Neural cell (in vitro differentiated cells): ENCODE results near the gene PLXDC2. TPM values are rescaled to one million over a fixed set of nuclear protein-coding genes. Genes with fewer than 3 reads are reported as not detected.

ENCODE experiments used
- H2AFZ ChIP-seq: fragments of 200-600, 300-800 bp; sonication (generic), shearing (Covaris generic); 2 replicates; pipeline ENCODE4 v1.6.0; 2014; ENCODE audit warnings: low read depth, mild to moderate bottlenecking, antibody characterized with exemption, low read length, moderate library complexity
- H3F3A ChIP-seq: fragments of 200-600 bp; shearing (Covaris generic); 2 replicates; pipeline ENCODE4 v1.6.1; 2016; ENCODE audit warnings: mild to moderate bottlenecking, moderate library complexity, mixed read lengths, antibody characterized with exemption, low read length; ENCODE audit not compliant: insufficient read depth, poor library complexity, severe bottlenecking
- H3K27ac ChIP-seq: fragments of 200-600, 300-800 bp; sonication (generic), shearing (Covaris generic); 2 replicates; pipeline ENCODE4 v1.5.1; 2014; ENCODE audit warnings: mild to moderate bottlenecking, low read length, moderate library complexity
- H3K27me3 ChIP-seq: fragments of 300-800, 200-600 bp; sonication (generic), shearing (Covaris generic); 2 replicates; pipeline ENCODE4 v1.6.0; 2014; ENCODE audit warnings: mild to moderate bottlenecking, low read depth, low read length, moderate library complexity; ENCODE audit not compliant: insufficient read depth
- H3K36me3 ChIP-seq: fragments of 300-800, 200-600 bp; sonication (generic), shearing (Covaris generic); 2 replicates; pipeline ENCODE4 v1.5.1; 2014; ENCODE audit warnings: mild to moderate bottlenecking, antibody characterized with exemption, low read length, moderate library complexity; ENCODE audit not compliant: insufficient read depth
- H3K4me2 ChIP-seq: fragments of 300-800, 200-600 bp; sonication (generic), shearing (Covaris generic); 2 replicates; pipeline ENCODE4 v1.6.0; 2014; ENCODE audit warnings: mild to moderate bottlenecking, low read length
- H3K4me3 ChIP-seq: fragments of 300-800, 200-600 bp; sonication (generic), shearing (Covaris generic); 2 replicates; pipeline ENCODE4 v1.5.1; 2014; ENCODE audit warnings: mild to moderate bottlenecking, low read length, moderate library complexity
- H3K79me2 ChIP-seq: fragments of 200-600 bp; shearing (Covaris generic); replicated peaks from 2 replicates; pipeline ENCODE4 v1.6.0; 2014; ENCODE audit warnings: mild to moderate bottlenecking, low read length, moderate library complexity; ENCODE audit not compliant: insufficient read depth
- H3K9ac ChIP-seq: fragments of 300-800, 200-600 bp; sonication (generic), shearing (Covaris generic); 2 replicates; pipeline ENCODE4 v1.6.1; 2016; ENCODE audit warnings: mild to moderate bottlenecking, low read length, mixed read lengths
- H3K9me2 ChIP-seq: fragments of 200-600 bp; shearing (Covaris generic); 2 replicates; pipeline ENCODE4 v1.6.1; 2016; ENCODE audit warnings: mild to moderate bottlenecking, low read length, mixed read lengths; ENCODE audit not compliant: insufficient read depth
- H3K9me3 ChIP-seq: fragments of 200-600, 300-800 bp; sonication (generic), shearing (Covaris generic); 2 replicates; pipeline ENCODE4 v1.6.1; 2016; ENCODE audit warnings: mild to moderate bottlenecking, mixed run types, low read length, moderate library complexity, mixed read lengths
- H4K20me1 ChIP-seq: fragments of 200-600 bp; shearing (Covaris generic); 2 replicates; pipeline ENCODE4 v1.6.1; 2016; ENCODE audit warnings: mild to moderate bottlenecking, mixed run types; ENCODE audit not compliant: insufficient read depth
- EP300 ChIP-seq: fragments of 450-650 bp; conservative IDR thresholded peaks from 2 replicates; pipeline ENCODE4 v1.6.1; 2014; ENCODE audit warnings: antibody characterized with exemption, mild to moderate bottlenecking, moderate library complexity; ENCODE audit not compliant: poor library complexity, severe bottlenecking
- EZH2 ChIP-seq: fragments of 200-600, 300-800 bp; shearing (Covaris generic), sonication (generic); IDR thresholded peaks from 2 replicates; pipeline ENCODE4 v1.6.1; 2014; ENCODE audit warnings: antibody characterized with exemption, low read length, borderline replicate concordance, mild to moderate bottlenecking; ENCODE audit not compliant: insufficient read depth, poor library complexity, severe bottlenecking
- MXI1 ChIP-seq: fragments of 450-650 bp; conservative IDR thresholded peaks from 2 replicates; pipeline ENCODE4 v1.6.1; 2014; ENCODE audit warnings: antibody characterized with exemption, mild to moderate bottlenecking; ENCODE audit not compliant: poor library complexity, severe bottlenecking
- POLR2AphosphoS5 ChIP-seq: IDR thresholded peaks from 2 replicates; pipeline ENCODE4 v1.6.1; 2012
- RAD21 ChIP-seq: fragments of 450-650 bp; conservative IDR thresholded peaks from 2 replicates; pipeline ENCODE4 v1.6.1; 2014; ENCODE audit warnings: antibody characterized with exemption, mild to moderate bottlenecking, moderate library complexity
- SMC3 ChIP-seq: fragments of 450-650 bp; conservative IDR thresholded peaks from 2 replicates; pipeline ENCODE4 v1.6.1; 2014; ENCODE audit warnings: antibody characterized with exemption, mild to moderate bottlenecking, moderate library complexity; ENCODE audit not compliant: poor library complexity
- TAF1 ChIP-seq: IDR thresholded peaks from 2 replicates; pipeline ENCODE4 v1.6.1; 2012; ENCODE audit warnings: low read depth
- polyA plus RNA-seq: library from polyadenylated mRNA; depleted of rRNA; stranded (reverse); fragments of >200 nt; gene quantifications from 2 replicates; pipeline ENCODE4 v1.2.3, GENCODE V29; 2014
- TF ChIP-seq, protein P1 (sequence below): fragments of 450-650 bp; IDR thresholded peaks from 2 replicates; pipeline ENCODE4 v1.5.1; 2014; ENCODE audit warnings: antibody characterized with exemption, mild to moderate bottlenecking, moderate library complexity; ENCODE audit not compliant: poor library complexity, severe bottlenecking
- TF ChIP-seq, protein P2 (sequence below): IDR thresholded peaks from 2 replicates; pipeline ENCODE4 v1.6.1; 2012; ENCODE audit warnings: borderline replicate concordance

The PLXDC2 gene
- polyA plus RNA-seq, 1 donor from 2014 or later = 2.3 TPM

DNA sequence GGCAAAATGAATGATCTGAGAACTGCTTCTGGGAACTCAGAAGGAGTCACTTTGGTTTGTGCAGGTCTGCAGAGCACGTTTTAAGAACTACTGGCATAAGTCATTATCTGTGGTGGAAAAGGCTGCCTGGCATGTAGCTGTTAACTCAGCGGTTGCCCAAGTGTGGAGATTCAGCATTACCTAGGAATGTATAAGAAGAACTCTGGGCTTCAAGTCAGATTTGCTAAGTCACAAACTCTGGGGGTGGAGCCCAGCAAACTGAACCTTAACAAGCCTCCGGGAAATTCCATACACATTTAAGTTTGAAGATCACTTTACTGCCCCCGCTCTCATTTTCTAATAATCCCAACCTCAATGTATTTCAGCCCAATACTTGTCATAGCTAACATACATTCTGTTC, 31.1 kb downstream of the PLXDC2 start:
- Histone ChIP-seq H3K9me2 (no peaks in the 10 kb centered on the region), H3K9ac (no peak overlapping the region), H3K4me2 (no peak overlapping the region), H3K9me3 (no peaks in the 10 kb centered on the region), H2AFZ (no peak overlapping the region), H4K20me1 (no peaks in the 10 kb centered on the region), H3K36me3 (no peaks in the 10 kb centered on the region), H3K79me2 (no peaks in the 10 kb centered on the region), H3K27me3 (no peaks in the 10 kb centered on the region), H3F3A (no peaks in the 10 kb centered on the region), H3K27ac (no peak overlapping the region), H3K4me3 (no peak overlapping the region)
- TF ChIP-seq TAF1 (no peak), EP300 (no peak), EZH2 (no peak), SMC3 (no peak), RAD21 (no peak), POLR2AphosphoS5 (no peak), MXI1 (no peak)
- TF ChIP-seq, protein P1, sequence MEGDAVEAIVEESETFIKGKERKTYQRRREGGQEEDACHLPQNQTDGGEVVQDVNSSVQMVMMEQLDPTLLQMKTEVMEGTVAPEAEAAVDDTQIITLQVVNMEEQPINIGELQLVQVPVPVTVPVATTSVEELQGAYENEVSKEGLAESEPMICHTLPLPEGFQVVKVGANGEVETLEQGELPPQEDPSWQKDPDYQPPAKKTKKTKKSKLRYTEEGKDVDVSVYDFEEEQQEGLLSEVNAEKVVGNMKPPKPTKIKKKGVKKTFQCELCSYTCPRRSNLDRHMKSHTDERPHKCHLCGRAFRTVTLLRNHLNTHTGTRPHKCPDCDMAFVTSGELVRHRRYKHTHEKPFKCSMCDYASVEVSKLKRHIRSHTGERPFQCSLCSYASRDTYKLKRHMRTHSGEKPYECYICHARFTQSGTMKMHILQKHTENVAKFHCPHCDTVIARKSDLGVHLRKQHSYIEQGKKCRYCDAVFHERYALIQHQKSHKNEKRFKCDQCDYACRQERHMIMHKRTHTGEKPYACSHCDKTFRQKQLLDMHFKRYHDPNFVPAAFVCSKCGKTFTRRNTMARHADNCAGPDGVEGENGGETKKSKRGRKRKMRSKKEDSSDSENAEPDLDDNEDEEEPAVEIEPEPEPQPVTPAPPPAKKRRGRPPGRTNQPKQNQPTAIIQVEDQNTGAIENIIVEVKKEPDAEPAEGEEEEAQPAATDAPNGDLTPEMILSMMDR = no peak
- TF ChIP-seq, protein P2, sequence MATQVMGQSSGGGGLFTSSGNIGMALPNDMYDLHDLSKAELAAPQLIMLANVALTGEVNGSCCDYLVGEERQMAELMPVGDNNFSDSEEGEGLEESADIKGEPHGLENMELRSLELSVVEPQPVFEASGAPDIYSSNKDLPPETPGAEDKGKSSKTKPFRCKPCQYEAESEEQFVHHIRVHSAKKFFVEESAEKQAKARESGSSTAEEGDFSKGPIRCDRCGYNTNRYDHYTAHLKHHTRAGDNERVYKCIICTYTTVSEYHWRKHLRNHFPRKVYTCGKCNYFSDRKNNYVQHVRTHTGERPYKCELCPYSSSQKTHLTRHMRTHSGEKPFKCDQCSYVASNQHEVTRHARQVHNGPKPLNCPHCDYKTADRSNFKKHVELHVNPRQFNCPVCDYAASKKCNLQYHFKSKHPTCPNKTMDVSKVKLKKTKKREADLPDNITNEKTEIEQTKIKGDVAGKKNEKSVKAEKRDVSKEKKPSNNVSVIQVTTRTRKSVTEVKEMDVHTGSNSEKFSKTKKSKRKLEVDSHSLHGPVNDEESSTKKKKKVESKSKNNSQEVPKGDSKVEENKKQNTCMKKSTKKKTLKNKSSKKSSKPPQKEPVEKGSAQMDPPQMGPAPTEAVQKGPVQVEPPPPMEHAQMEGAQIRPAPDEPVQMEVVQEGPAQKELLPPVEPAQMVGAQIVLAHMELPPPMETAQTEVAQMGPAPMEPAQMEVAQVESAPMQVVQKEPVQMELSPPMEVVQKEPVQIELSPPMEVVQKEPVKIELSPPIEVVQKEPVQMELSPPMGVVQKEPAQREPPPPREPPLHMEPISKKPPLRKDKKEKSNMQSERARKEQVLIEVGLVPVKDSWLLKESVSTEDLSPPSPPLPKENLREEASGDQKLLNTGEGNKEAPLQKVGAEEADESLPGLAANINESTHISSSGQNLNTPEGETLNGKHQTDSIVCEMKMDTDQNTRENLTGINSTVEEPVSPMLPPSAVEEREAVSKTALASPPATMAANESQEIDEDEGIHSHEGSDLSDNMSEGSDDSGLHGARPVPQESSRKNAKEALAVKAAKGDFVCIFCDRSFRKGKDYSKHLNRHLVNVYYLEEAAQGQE = no peak

DNA sequence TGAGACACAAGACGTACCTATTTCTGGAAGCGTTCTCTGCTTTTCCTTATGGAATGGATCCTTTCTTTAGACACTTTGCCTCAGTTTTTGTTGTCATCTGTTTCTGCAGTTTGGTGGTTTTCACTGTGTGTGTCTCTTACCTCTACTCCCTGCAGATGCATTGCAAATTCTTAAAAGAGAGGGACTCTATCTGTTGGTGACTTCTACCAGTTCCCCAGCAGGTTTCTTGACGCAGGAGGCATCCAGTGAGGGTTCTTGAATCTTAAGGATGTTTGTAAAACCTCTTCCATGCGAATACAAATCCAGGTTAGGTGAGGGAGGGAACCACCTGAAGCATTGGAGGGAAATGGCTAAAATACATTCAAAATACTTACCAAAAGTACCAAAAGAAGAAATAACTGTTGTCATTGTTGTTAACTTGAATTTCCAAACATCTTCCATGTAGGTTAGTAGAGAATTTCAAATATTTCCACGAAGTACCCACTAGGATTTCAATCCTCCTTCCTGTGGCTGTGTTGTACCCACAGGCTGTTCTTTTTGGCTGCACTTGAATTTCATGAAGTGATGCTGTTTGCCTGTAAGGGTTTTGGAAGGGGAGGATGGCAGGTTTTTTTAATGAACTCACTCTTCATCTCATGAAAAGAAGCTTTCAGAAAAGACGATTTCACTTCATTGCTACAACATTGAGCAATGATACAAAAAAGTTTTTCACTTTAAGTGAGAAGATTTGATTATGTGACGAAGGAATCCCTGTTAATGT, 32.2 kb downstream of the PLXDC2 start:
- H3F3A ChIP-seq = no peaks in the 10 kb centered on the region
- no peak overlapping the region for H3K4me3 ChIP-seq
- H3K27me3 ChIP-seq = no peaks in the 10 kb centered on the region
- H3K36me3 ChIP-seq = no peaks in the 10 kb centered on the region
- no peaks in the 10 kb centered on the region for H3K79me2 ChIP-seq
- no peak overlapping the region for H3K27ac ChIP-seq
- no peaks in the 10 kb centered on the region for H3K9me2 ChIP-seq
- H3K4me2 ChIP-seq = no peak overlapping the region
- no peak overlapping the region for H2AFZ ChIP-seq
- no peaks in the 10 kb centered on the region for H4K20me1 ChIP-seq
- no peaks in the 10 kb centered on the region for H3K9me3 ChIP-seq
- TF ChIP-seq RAD21 (no peak), EZH2 (no peak), MXI1 (no peak)
- no peak overlapping the region for H3K9ac ChIP-seq
